ACHN (cell line): ENCODE results near the gene ANO3.

Experiments
- DNase-seq: peaks from one replicate; pipeline ENCODE4 v3.0.0-alpha.2; 2015
- in situ Hi-C: cut with HindIII; loops from 2 replicates; pipeline ENCODE4 v1.10.0; 2017; ENCODE audit warnings: low sequenced_read_pairs, low pct_ligation_motif_present, low pct_unique_long_range_greater_than_20kb

Gene ANO3

GRCh38 chr11:26662916-26663315 is 331.0 kb downstream of the ANO3 start:
- in situ Hi-C loops, result no loop called here
- no peak for DNase-seq

DNA sequence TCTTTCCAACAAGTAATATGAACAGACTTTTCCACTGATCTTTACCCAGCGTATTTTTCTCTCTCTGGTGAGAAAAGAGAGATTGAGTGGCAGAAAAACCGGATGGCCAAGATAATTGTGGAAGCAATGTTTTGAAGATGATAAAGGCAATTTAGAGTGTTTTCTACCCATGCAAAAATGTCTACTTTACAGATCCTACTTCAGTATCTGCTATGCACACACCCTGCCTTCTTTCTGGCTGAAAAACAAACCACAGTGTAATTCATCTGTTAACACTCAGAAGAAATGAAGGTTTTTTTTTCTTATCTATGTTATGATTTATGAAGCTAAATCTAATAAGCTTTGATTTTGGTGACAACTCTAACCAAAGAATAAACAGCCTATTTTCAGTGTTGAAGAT is 333.1 kb downstream of the ANO3 start:
- in situ Hi-C loops, result no loop called here
- no peak for DNase-seq

- no peak for DNase-seq
- in situ Hi-C loops, result no loop called here
Observed at GRCh38 chr11:26665946-26666345, 334.0 kb downstream of the ANO3 start.

DNA sequence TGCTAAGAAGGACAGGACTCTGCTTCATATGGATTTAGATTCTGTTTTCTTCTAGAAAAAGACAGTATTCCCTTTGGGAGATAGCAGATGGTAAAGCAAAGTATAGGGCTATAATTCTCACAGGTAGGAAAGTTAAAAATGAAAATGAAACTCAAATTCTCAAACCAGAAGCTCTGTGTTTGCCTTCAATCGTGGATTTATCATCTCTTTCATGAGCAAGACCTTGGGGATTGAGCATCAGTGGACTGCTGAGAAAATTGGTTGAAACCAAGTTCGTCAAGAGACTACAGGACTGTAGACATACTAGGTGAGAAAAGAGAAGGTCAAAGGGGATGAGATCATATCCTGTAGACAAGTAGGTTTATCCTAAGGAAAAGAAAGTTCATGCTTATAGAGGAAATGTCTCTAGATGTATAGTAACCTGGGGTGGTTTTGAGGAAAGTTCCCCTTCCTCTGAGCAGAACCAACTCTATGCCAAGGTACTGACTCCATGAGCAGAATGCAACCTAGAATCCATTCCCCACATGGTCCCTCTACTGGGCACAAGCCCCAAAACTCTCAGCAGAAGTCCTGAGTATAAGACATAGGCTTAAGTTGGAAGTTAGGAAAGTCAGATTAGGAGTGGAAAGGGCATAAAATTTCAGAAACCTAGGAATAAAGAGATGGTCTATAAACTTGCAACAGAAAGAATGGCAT is 343.5 kb downstream of the ANO3 start:
- no peak for DNase-seq
- in situ Hi-C loops, result no loop called here

DNA sequence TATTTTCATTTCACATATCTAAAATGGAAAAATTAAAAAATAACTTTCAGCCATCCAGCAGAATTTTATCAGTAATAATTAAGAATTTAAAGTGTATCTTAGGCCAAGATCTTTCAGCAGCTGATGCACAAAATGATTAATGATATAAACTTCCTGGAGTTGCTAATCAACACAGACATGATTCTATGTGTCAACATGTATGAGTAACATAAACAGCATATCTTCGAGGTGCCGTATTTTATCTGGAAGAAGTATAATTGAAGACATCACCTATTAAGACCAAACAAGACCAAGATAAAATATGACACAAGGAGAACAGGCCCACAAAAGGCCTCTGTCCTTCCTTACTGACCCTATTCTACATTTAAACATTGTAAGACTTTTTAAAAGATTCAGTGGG is 344.7 kb downstream of the ANO3 start:
- no peak for DNase-seq
- in situ Hi-C loops, result no loop called here

DNA sequence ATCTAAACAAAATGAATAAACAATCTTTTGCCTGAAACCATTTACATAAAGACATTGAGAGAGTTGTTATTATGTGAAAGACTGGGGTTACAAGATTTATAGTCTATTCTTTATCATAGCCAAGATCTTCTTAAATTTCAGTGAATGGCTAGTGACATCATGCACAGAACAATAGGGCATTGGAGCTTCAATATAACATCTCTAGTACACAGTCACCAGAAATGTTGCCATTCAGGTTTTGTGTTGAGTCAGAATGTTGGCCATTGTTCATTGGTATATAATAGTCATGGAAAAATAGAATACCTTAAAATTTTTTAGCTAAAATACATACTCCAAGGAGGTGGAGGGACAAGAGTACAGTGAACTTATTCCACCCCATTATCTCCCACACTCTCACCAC is 345.6 kb downstream of the ANO3 start:
- no peak for DNase-seq
- in situ Hi-C loops, result no loop called here

GRCh38 chr11:26687351-26687750 is 355.4 kb downstream of the ANO3 start:
- in situ Hi-C loops, result no loop called here
- no peak for DNase-seq

DNA sequence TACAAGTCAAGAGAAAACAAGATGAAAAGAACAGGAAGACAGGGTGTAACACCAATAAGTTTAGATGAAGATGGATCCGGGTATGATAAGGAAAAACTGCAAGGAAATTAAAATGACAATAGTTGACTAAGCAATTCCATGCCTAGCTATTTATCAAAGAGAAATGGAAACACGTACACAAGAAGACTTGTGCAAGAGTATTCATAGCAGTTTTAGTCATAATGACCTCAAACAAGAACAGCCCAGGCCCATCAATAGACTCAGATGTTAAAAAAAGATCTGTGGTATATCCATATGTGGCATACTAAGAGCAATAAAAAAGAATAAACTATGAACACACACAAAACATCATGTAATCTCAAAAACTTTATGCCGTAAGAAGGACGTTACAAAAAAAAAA is 356.8 kb downstream of the ANO3 start:
- DNase-seq, result no peak
- in situ Hi-C loops, result no loop called here

DNA sequence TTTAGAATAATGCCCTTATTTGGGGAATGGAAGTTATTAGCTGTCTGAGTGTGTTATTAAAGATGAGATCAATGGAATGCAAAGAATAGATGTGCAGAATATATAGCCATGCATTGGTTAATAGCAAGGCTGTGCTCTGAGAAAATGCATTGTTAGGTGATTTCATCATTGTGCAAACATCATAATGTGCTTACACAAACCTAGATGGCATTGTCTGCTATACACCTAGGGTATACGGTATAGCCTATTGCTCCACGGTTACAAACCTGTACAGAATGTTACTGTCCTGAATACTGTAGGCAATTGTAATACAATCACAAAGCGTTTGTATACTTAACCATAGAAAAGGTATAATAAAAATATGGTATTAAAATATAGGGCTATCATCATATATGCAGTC is 364.4 kb downstream of the ANO3 start:
- DNase-seq, result no peak
- in situ Hi-C loops, result no loop called here

DNA sequence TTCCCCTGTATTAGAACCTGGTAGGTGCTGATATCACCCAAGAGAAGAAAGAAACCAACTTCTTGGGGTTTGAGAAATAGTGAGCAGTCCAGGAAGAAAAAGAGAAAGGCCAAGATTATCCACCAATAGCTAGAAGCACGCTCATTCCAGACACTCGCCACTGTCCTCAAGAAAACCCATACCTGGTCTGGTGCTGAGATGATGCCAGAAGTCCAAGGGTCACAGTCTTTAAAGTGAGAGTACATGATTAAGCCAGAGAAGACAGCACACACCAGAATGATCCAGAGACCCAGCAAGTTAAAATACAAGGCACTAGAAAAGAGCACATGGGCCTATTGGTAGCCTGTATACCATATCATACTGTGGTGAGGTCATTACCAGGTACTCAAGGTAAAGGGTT is 366.3 kb downstream of the ANO3 start:
- no peak for DNase-seq
- in situ Hi-C loops, result no loop called here

GRCh38 chr11:26700574-26701235 is 368.8 kb downstream of the ANO3 start:
- in situ Hi-C loops, result no loop called here
- no peak for DNase-seq

DNA sequence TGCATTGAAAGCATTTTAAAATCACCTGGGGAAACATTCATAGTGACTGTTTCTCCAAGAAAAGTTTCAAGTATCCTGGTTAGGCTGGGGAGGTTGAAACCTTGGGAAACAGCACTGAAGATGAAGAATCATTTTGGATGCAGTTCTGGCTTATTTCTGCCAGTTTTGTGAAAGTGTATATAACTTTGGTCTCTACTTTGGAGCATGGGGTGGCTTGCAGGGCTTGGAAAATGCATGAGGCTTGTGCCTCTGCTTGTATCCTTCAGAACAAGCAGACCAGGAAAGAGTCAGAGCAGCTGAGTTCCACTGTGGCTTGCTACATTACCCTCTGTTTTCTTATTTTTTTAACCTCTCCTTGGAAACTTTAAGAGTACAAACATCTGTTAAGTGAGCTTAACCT is 370.5 kb downstream of the ANO3 start:
- in situ Hi-C loops, result no loop called here
- no peak for DNase-seq

DNA sequence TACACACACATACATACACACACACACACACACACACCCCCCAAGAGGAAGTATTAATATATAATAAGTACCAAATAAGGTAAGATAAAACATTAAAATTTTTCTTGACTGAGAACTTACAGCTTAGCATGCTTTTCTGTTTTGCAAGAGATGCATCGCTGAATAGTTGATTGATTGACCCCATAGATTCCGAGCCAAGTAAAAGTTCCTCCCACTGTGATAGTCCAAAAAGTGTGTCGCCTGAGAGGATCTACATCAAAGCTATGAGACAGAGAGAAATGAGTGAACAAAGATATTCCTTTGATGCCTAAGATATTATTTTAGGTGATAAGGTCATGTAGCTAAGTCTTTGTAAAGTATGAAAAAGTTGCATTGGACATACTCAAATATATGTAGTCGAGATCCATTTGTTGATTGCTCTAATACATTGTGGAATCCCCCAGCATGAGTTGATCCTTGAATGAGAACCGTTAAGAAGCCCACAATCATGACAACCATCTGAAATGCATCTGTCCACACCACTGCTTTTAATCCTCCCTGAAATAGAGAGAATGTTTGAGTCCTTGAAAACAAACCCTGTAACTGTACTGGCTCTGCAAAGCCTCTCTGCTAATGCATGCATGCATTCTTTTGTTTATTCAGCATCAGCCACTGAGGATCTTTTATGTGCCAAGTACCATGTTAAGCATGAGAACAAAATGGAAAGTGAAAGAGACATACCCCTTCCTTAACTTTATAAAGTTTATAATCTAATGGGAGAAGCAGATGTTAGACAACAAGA is 371.7 kb downstream of the ANO3 start:
- in situ Hi-C loops, result no loop called here
- no peak for DNase-seq

DNA sequence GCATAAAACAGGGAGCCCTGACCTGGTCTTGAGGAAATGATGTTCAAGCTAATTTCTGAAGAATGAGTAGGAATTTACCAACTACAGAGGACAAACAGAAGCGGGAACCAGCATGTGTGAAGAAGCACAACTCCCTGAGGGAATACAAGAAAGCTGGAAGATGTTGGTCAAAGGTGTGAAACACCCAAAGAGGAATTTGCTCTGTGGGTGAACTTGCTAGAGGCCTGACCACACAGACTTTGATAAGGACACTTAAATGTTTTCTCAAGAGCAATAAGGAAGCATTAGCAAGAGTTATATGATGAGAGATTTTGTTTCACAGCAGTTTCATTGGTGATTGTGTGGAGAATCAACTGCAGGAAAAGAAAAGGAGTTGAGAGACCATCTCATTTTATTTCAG is 372.3 kb downstream of the ANO3 start:
- no peak for DNase-seq
- in situ Hi-C loops, result no loop called here

GRCh38 chr11:26706181-26706580 is 374.3 kb downstream of the ANO3 start:
- DNase-seq, result no peak
- in situ Hi-C loops, result no loop called here

GRCh38 chr11:26708736-26709456 is 377.0 kb downstream of the ANO3 start:
- in situ Hi-C loops, result no loop called here
- no peak for DNase-seq

DNA sequence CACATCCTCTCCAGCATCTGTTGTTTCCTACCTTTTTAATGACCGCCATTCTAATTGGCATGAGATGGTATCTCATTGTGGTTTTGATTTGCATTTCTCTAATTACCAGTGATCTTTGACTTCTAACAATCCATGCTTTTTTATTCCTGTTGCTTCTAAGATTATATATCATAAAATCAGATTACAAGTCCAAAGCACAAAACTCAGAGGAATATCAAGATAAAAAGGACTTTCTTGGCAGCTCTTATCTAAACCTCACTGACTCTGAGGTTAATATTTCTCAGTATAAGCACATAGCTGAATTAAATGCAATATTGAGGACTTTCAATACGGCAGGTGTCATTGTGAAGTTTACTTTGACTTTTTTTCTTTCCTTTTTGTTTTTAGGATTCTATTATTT is 378.6 kb downstream of the ANO3 start:
- DNase-seq, result no peak
- in situ Hi-C loops, result no loop called here

DNA sequence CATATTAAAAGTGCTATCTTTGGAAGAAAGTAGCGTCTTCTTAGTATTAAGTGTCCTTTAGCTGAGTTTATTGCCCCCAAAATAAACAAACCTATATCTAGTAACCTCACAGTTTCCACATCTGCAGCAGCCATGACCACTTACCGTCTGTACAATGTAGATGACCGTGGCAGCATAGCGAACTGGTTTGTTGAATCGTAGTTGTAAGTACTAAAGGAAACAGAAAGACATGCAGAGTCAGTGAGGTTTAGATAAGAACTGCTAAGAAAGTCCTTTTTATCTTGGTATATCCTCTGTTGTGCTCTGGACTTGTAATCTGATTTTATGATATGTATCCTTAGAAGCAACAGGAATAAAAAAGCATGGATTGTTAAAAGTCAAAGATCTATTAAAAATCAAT is 380.6 kb downstream of the ANO3 start:
- no peak for DNase-seq
- in situ Hi-C loops, result no loop called here
